ENCODE measurements around the gene CLDN5.

The CLDN5 gene, protein sequence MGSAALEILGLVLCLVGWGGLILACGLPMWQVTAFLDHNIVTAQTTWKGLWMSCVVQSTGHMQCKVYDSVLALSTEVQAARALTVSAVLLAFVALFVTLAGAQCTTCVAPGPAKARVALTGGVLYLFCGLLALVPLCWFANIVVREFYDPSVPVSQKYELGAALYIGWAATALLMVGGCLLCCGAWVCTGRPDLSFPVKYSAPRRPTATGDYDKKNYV

DNA sequence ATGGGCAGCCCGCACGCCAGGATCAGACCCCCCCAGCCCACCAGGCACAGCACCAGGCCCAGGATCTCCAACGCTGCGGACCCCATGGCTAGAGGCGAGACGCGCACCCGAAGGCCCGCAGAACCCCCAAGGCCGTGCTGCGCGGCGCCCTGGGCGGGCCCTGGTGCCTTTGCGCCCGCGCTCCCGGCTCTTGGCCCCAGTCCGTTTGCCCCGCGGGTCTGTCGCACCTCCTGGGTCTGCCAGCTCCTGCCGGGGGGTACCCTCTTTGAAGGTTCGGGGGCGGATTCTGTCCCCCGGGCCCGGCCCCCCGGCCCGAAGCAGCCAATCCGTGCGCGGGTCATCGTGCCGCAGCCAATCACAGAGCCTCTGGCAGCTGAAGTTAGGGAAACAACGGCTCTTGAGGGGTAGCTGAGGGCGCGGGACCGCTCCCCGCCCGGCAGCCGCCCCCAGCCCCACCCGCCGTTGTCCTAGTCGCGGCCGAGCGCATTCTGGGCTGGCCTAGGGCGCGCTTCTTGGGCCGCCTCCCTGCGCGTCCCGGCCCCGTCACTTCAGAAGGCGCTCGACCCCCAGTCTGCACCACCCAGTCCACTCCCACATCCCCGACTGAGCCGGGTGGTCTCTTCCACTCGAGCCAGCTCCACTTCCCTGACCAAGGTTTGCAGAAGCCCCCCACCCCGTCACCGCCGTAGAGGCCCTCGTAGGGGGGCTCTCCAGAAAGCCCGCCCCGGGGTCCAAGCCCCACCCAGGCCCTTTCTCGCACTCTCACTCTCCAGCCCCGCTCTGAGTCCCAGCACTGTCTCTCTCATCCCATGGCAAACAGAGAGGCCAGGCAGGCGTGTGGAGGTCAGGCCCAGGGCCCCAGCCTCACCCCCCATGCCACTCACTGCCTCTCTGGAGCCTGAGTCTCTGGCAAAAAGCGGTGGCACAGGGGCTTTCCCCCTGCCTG, at the start of gene CLDN5:
Gene CLDN5, minus strand, starts transcription at position 241 of the 946 bp plus-strand sequence. Its CDS starts 155 bp downstream, at position 86.
- DNase-seq (ENCODE audit: low spot score): no peak

DNA sequence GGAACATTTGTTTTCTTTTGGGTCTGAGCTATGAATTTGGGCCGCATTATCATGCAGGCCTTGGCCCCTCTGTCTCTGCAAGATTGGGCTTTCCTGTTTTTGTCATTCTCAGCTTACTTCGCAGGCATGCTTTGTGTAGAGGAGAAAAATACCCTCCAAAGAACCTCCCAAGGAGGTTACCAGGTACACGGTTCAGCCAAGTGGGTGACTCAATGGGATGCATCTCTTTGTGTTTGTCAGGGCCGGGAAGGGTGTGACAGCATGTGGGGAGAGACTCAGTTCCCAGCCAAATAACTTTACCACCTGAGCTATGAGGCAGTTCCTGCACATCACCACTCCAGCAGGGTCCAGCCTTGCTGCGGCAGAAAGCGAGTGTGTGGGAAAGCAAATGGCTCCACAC, 47.8 kb upstream of the CLDN5 start:
- DNase-seq (ENCODE audit: low spot score): no peak

DNA sequence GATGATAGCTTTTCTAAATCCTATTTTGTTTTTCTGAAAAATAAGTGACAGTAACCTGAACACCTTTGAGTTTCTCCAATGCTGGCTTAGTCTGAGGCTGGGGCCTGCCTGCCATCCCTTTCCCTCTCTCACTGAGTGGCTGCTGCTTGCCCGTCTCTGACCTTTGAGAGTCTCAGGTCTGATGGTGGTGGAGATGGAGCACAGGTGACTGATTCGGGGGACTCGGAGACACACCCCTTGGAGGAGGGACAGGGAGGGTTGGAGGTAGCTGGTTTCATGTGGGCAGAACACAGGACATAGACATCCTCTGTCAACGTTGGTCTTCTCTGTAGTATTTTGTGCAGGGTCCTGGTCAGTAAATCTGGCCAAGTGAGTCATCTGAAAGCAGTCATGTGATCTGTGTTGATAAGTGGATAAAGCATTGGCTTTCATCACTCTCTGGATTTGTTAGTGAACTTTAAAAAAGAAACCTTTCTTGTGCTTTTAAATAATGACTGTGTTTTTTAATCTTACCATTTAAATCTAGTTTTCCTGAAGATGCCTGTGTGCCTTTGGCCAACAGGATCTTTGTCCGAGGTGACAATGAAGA, 47.1 kb upstream of the CLDN5 start:
- DNase-seq (ENCODE audit: low spot score): no peak

DNA sequence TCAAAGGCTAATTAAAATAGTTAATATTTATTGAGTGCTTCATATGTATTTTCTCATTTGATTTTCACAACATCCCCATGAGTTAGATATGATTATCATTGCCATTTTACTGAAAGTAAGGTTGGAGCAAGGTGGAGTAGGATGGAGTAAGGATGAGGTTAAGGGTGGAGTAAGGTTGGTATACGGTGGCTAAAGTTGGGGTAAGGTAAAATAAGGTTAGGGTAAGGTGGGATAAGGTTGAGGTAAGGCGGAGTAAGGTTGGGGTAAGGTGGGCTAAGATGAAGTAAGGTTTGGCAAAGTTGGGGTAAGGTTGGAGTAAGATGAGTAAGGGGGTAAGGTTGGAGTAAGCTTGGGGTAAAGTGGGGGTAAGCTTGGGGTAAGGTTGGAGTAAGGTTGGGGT, 45.8 kb upstream of the CLDN5 start:
- no peak for DNase-seq (ENCODE audit: low spot score)

DNA sequence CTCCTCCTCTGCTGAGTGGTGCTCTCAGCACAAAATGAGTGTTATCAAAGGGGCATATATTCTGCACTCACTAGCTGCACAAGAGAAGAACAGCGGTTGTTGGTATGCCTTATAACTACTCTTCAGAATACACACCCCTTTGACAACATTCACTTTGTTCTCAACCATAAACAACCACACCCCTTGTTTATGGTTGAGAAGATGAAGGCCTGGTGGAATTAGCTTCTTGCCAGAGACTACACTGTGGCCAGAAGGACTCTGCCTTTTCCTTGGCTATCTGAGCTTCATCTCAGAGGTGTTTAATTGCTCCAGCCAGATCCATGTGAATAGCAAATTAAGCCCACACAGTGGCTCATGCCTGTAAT, 45.0 kb upstream of the CLDN5 start:
- peak; percentile 29 for DNase-seq (ENCODE audit: low spot score)

DNA sequence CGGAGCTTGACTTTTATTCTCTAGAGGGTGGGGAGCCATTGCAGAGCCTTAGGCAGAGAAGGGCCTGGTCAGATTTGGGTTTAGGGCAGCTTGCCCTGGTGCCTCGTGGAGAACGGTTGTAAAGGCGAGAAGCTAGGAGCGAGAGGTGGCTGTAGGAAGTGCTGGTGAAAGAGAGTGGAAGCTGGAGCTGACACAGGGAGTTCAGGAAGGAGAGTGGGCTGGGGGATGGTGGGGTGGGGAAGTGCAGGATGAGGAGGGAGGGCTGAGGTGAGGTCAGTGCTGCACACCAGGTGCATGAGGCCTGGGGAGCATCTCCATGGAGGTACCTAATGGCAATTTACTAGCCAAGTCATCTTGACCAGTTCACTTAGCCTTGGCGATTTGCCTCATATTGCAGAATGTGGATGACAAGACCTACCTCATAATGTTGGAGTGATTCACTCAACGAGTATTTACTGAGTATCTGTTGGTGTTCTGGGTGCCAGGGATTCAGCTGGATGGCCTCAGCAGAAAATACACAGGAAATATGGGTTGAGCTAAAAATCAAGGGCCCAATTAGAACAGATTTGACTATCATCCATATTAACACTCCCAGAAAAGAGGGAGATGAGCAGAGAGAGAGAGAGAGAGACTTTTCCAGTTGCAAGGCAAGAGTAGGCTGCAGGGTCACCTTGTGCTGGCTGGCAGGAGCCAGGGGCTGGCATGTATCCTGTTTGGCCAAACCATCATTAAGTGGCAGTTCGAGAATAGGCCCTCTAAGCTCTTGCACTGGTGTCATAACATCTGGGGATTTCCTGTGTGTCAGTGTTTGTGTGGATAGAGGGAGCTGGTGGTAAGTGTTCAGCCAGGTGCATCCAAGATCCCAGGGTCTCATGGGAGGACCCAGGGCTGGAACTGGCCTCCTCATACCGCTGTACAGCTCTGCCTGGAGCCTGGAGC, 44.4 kb upstream of the CLDN5 start:
- peak; percentile 53 for DNase-seq (ENCODE audit: low spot score)

DNA sequence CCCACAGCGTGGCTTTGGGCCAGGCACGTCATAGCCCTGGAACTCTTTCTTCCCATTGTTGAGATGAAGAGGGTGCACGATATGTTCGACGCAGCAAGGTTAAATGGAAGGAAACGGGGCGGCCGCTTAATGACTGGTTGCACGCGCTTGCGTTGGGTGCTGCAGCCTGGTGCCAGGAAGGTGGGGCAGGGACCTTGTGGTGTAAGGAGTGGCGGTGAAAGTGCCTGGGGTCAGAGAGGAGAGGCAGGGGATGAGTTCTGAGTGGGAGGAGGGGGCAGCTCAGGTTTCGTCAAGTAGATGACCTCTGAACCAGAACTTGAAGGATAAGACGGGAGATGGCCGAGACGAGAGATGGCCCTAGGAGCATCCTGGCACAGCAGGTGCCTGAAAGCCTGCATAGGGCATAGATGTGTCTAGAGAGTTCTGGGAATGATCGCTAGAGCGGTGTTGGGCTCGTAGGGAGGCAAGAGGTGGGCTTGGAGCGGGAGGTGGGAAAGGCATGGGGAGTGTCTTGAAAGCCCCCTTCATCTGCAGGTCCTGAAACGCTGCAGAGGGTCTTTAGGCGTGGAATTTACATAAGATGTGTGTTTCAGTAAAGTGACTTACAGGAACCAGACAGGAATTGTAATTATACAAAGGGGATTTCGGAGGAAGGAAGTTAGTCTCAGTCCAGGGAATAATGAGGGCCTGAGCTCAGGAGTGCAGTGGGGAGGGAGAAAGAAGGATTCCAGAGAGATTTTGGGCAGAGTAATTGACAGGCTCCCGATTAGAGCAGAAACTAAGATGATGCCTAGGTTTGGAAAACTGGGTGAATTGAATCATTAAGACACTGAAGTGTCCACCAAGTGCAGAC, 43.2 kb upstream of the CLDN5 start:
- DNase-seq (ENCODE audit: low spot score): no peak

DNA sequence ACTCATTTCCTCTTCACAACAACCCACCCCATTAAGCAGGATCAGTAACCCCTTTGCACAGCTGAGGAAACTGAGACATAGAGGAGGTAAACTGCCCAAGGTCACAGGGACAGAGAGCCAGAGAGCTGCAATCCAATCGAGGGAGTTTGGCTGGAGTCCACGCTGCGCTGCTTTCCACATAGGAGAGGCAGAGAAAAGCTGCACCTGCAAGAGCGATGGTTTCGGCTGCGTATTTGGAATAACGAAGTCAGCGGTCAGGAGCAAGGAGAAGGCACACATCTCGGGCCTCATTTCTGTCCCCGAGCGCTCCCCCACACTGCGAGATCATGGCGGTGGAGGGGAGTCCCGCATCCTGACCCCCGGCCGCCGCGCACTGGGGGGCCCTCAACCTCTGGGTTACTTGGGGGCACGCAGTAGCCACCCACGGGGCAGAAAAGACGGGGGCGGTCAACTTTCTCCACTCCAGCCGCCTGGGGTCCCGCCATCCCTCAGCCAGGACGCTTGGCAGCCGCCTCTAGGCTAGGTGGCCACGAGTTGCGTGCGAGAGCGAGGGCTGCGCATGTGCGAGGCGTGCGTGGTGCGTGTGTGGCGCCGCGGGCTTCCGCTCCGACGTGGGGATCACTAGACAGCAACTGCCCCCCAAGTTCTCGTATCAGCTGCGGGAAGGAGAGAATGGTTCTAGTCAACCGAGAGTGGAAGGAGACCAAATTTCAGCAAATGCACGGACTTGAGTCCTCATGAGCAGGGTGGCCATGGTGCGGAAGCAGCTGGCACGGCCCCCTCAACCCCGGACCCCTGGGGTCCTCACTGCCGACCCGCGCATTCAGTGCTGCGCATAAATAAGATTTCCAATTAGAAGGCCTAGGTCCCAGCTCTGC, 42.3 kb upstream of the CLDN5 start:
- DNase-seq (ENCODE audit: low spot score): no peak

DNA sequence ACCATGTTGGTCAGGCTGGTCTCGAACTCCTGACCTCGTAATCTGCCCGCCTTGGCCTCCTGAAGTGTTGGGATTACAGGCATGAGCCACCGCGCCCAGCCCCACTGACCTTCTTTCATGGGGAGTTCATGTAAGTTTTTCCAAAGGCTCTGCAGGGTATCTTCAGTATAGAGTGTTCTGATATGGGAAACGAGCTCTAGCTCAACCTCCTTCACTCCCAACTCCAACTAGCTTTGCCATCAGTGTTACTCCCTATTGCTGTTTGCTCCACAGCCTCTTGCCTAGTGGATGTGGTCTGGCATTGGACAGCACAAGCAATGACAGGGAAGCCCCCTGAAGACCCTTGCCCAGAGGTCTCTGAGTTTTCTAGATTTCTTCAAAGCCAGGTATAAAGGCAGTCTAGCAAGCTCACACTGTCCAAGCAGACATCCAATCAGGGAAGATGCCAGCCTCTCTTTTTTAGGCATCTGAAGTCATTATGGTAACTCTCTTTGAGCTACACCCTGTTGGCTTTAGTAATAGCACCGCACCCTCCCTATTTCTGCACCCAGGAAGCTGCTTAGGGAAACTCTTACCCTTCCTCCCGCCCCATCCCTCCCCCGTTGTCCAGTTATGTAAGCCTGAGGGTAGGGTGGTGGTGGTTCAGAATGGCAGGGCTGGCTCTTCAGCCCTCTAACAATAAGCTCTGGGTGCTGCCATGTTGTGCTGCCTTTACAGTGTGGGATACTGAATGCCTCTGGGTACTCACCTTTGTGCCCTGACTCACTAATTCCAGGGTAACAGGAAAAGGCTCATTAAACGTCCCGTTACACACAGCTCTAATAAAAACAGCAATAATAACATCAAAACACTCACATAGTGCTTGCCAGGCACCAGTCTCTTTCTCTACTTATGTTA, 41.4 kb upstream of the CLDN5 start:
- DNase-seq (ENCODE audit: low spot score): peak; percentile 76

DNA sequence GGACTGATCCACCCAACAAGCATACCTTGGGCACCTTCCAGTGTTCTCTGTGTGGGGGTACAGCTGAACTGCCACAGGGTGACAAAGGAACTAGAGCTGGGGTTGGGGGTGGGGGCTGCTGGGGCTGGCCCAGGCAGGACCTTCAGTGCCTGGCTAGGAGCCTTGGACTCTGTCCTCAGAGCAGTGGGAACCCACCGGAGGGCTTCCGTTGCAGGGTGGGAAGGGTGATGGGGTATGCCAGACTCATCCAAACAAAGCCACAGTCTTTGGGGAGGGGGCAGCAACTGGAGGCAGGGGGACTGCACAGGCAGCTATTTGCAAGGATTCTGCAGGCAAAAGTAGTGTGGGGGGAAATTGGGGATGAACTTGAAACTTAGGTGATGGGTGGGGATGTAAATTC, 35.7 kb upstream of the CLDN5 start:
- DNase-seq (ENCODE audit: low spot score): no peak

DNA sequence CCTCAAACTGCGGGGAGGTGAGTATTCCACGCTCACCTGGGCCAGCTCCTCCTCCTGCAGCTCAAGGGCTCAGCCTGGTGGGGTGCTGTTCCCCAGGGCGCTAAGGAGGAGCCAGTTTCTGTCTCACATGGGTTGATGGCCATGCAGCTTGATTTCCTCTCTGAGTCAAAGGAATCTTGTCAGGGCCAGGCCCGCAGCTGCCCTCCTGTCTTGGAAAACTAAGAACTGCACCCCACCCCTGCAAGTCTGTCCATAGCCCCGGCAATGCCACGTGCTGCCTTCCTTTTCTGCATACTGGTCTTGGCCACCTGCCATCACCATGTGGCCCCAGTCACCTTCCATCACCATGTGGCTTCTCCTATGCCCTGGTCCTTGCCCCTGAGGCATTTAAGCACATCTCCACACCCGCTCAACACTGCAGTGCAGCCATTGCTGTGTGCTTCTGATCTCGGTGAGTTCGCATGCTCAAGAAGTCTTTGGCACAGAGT, 35.2 kb upstream of the CLDN5 start:
- DNase-seq (ENCODE audit: low spot score): no peak

DNA sequence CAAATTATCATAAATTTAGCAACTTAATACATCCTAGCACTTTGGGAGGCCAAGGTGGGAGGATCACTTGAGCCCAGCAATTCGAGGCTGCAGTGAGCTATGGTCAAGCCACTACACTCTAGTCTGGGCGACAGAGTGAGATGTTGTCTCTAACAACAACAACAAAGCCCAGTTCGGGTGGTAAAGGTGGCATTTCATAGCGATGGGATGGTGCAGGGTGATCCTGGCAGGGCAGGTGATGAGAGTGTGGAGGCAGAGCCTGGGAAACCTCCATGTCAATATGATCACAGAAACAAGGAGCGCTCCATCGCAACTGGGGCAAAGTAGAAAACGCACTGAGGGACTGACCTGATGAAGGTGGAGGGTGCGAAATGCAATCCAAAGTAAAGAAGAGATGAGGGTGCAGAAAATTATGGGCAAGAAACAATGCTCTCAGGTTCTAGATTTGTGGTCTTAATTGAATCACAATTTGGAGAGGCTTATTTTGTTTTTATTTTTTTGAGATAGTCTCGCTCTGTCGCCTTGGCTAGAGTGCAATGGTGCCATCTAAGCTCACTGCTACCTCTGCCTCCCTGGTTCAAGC, 32.8 kb upstream of the CLDN5 start:
- no peak for DNase-seq (ENCODE audit: low spot score)

DNA sequence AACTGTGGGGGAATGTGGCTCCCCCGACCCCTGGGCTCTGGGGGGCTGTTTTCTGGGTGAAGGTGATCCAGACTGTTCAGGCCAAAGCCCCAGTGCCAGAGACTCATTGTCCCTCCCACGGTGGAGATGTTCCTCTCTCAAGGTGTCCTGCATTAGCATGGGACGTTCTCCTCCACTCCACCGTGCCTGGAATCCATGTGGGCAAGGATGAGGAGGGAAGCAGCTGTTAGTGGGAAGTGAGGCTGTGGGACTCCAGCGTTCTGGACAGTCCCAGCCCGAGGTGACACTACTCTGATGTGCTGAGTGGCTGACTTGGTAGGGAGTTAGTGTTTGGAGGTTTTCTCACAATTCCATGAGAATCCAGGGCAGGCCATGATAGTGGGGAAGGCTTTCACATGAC, 31.4 kb upstream of the CLDN5 start:
- no peak for DNase-seq (ENCODE audit: low spot score)

DNA sequence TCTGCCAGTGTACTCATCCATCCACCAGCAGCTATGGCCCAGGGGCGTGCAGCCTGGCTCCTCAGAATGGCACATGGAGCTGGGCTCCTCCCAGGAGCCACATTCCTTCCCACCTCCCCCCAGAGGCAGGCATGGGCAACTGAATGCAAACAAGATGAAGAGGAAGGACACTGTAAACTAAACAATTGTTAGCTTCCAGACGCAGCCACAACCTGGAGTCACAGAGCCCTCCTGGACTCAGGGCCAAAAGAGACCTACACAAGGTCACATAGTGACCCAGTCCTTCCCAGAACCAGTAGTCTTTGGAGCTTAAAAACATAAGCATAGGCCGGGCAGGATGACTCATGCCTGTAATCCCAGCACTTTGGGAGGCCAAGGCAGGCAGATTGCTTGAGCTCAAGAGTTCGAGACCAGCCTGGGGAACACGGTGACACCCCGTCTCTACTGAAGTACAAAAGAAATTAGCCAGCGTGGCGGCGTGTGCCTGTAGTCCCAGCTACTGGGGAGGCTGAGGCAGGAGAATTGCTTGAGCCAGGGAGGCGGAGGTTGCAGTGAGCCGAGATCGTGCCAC, 30.7 kb upstream of the CLDN5 start:
- DNase-seq (ENCODE audit: low spot score): peak; percentile 22

DNA sequence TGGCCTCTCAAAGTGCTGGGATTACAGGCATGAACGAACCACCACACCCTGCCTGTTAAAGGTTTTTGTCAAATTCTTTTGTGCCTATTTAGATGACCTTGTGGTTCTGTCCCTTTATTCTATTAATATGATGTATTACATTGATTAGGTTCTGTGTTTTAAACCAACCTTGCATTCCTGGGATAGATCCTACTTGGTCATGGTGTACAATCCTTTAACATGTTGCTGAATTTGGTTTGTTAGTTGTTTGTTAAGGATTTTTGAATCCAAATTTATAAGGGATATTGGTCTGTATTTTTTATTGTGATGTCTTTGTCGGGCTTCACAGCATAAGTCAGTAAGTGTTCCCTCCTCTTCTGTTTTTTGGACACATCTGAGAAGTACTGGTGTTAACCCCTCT, 29.0 kb upstream of the CLDN5 start:
- no peak for DNase-seq (ENCODE audit: low spot score)

DNA sequence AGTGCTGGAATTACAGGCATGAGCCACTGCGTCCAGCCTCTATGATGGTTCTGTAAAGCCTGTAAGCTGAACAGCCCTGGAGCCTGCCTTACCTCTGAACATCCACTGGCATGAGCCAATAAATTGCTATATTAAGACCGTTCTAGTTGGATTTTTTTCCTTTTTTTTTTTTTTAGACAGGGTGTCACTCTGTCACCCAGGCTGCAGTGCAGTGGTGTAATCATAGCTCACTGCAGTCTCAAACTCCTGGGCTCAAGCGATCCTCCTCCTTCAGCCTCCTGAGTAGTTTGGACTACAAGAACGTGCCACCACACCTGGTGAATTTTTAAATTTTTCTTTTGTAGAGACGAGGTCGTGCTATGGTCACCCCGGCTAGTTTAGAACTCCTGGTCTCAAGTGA, 26.2 kb upstream of the CLDN5 start:
- no peak for DNase-seq (ENCODE audit: low spot score)

DNA sequence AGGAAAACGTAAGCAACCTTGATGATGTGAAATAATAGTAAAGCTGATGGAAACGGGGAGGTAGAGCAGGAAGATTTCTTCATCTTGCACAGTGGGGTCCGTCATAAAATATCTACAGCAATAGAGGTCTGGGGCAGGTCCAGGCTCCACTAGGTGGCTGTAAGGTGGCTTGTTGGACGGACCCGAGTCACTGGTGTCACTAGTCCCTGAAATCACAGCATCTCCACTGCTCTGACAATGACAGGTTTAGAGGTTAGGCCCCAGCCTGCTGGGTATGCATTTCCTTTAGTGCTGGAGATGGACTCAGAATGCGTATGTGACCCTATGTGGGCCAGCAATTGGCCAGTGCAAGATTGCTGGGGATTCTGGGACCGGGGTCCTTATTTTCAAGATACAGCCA, 25.2 kb upstream of the CLDN5 start:
- no peak for DNase-seq (ENCODE audit: low spot score)

DNA sequence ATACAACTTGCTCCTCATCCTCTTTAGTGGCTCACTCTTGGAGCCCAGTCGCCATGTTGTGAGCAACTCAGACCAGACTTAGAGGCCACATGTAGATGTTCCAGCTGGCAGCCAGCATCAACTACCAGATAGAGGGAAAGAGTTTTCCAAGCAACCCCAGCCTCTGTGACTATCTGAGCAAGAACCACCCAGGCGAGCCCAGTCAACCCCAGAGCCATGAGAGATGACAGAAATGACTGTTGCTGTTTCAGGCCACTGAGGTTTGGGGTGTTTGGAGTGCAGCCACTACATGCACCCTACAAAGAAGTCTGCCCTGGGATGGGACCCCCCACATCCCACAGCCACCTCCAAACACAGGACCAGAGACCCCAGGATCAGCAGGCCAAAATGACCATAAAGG, 24.8 kb upstream of the CLDN5 start:
- no peak for DNase-seq (ENCODE audit: low spot score)
